GM19035 (cell line): Measurements from ENCODE around the gene HMG20A.

ENCODE experiments used
- ATAC-seq: cut with Tn5 transposase; IDR thresholded peaks from one replicate; pipeline ENCODE4 v1.9.1; 2021; ENCODE audit not compliant: unreplicated experiment

HMG20A gene

GRCh38 chr15:77475001-77475400 lies 54.3 kb downstream of the HMG20A start:
- ATAC-seq, result no peak

GRCh38 chr15:77475898-77476297 lies 55.2 kb downstream of the HMG20A start:
- ATAC-seq, result no peak

GRCh38 chr15:77476995-77477394 lies 56.3 kb downstream of the HMG20A start:
- ATAC-seq, result no peak

- ATAC-seq, result no peak
Measured at GRCh38 chr15:77478051-77478450, 57.4 kb downstream of the HMG20A start.

GRCh38 chr15:77479015-77479414 lies 58.3 kb downstream of the HMG20A start:
- ATAC-seq, result no peak

- no peak for ATAC-seq
Measured at GRCh38 chr15:77480859-77481633, 60.4 kb downstream of the HMG20A start.

- ATAC-seq, result no peak
Measured at GRCh38 chr15:77481670-77482069, 61.0 kb downstream of the HMG20A start.

- ATAC-seq, result no peak
Measured at GRCh38 chr15:77482570-77482969, 61.9 kb downstream of the HMG20A start.

- no peak for ATAC-seq
Measured at GRCh38 chr15:77483425-77484140, 62.9 kb downstream of the HMG20A start.

- ATAC-seq, result no peak
Measured at GRCh38 chr15:77484994-77485393, 64.3 kb downstream of the HMG20A start.

- ATAC-seq, result no peak
Measured at GRCh38 chr15:77486542-77487468, 66.1 kb downstream of the HMG20A start.

- no peak for ATAC-seq
Measured at GRCh38 chr15:77487469-77487842, 66.8 kb downstream of the HMG20A start.

- ATAC-seq, result no peak
Measured at GRCh38 chr15:77487888-77488287, 67.2 kb downstream of the HMG20A start.

- no peak for ATAC-seq
Measured at GRCh38 chr15:77489647-77490046, 69.0 kb downstream of the HMG20A start.

- no peak for ATAC-seq
Measured at GRCh38 chr15:77493324-77493907, 72.7 kb downstream of the HMG20A start.

- no peak for ATAC-seq
Measured at GRCh38 chr15:77494073-77494867, 73.6 kb downstream of the HMG20A start.

- no peak for ATAC-seq
Measured at GRCh38 chr15:77494964-77495363, 74.3 kb downstream of the HMG20A start.

- ATAC-seq, result no peak
Measured at GRCh38 chr15:77495838-77496596, 75.3 kb downstream of the HMG20A start.

- no peak for ATAC-seq
Measured at GRCh38 chr15:77496715-77497109, 76.0 kb downstream of the HMG20A start.
